ENCODE measurements around the gene FBXO11. TPM values are rescaled to one million over a fixed set of nuclear protein-coding genes. Genes with fewer than 3 reads are reported as not detected.

The FBXO11 gene
- polyA plus RNA-seq, 1 of the 3 experiments (the other 2 are of a cell fraction), result 26.6 TPM

GRCh38 chr2:47870641-47871540, 35.4 kb downstream of the FBXO11 start:
- ChIA-PET CTCF (interaction anchor here (0.6 to 5.1 kb wide), 4 partner anchors 10 to 28 kb away, joined by 3 to 28 read pairs (median 3); no protein-coding TSS in a partner anchor), POLR2A (no interaction called here)
- Histone ChIP-seq H3K4me3 (ENCODE audit: low read depth in 2 of 2, low read length in 1 of 2) (no peak overlapping the region), H4K20me1 (ENCODE audit: insufficient read depth) (peaks cover 99% of the 10 kb centered on the region), H3K27ac (ENCODE audit: low read depth in 2 of 2, low read length in 1 of 2) (peak overlapping the region in 1 of 2 experiments; percentile 9; a peak in 1 of 4 replicates), H3K79me2 (ENCODE audit: insufficient read depth) (peaks cover 100% of the 10 kb centered on the region), H3K27me3 (ENCODE audit: insufficient read depth) (no peaks in the 10 kb centered on the region), H3K9ac (no peak overlapping the region), H3K9me2 (no peaks in the 10 kb centered on the region), H3F3A (replicated peaks; ENCODE audit: insufficient read depth) (peaks cover 31% of the 10 kb centered on the region), H2AFZ (ENCODE audit: low read depth) (no peak overlapping the region), H3K36me3 (replicated peaks in 1 of 2; ENCODE audit: control insufficient read depth in 1 of 2, insufficient read depth in 2 of 2, low read length in 1 of 2) (peaks cover 6 to 11% of the 10 kb centered on the region in 2 experiments), H3K4me1 (ENCODE audit: control insufficient read depth in 1 of 2, insufficient read depth in 2 of 2, low read depth in 1 of 2, low read length in 1 of 2) (peaks cover 16 to 29% of the 10 kb centered on the region in 2 experiments), H3K4me2 (no peak overlapping the region), H3K9me3 (no peaks in the 10 kb centered on the region)
- WGBS (ENCODE audit: low lambda C conversion rate), result 89% methylated on average over 7 of the region's 7 CpGs
- TF ChIP-seq, protein P1, sequence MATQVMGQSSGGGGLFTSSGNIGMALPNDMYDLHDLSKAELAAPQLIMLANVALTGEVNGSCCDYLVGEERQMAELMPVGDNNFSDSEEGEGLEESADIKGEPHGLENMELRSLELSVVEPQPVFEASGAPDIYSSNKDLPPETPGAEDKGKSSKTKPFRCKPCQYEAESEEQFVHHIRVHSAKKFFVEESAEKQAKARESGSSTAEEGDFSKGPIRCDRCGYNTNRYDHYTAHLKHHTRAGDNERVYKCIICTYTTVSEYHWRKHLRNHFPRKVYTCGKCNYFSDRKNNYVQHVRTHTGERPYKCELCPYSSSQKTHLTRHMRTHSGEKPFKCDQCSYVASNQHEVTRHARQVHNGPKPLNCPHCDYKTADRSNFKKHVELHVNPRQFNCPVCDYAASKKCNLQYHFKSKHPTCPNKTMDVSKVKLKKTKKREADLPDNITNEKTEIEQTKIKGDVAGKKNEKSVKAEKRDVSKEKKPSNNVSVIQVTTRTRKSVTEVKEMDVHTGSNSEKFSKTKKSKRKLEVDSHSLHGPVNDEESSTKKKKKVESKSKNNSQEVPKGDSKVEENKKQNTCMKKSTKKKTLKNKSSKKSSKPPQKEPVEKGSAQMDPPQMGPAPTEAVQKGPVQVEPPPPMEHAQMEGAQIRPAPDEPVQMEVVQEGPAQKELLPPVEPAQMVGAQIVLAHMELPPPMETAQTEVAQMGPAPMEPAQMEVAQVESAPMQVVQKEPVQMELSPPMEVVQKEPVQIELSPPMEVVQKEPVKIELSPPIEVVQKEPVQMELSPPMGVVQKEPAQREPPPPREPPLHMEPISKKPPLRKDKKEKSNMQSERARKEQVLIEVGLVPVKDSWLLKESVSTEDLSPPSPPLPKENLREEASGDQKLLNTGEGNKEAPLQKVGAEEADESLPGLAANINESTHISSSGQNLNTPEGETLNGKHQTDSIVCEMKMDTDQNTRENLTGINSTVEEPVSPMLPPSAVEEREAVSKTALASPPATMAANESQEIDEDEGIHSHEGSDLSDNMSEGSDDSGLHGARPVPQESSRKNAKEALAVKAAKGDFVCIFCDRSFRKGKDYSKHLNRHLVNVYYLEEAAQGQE (IDR thresholded peaks at IDR 0.05; ENCODE audit: low read depth, low read length), result no peak
- TF ChIP-seq RFX5 (IDR thresholded peaks at IDR 0.05; ENCODE audit: low read length), result no peak
- TF ChIP-seq RCOR1 (IDR thresholded peaks at IDR 0.05; ENCODE audit: low read length), result no peak
- TF ChIP-seq GATA2 (CRISPR knock-in tag; IDR thresholded peaks at IDR 0.05), result no peak
- TF ChIP-seq, protein P2, sequence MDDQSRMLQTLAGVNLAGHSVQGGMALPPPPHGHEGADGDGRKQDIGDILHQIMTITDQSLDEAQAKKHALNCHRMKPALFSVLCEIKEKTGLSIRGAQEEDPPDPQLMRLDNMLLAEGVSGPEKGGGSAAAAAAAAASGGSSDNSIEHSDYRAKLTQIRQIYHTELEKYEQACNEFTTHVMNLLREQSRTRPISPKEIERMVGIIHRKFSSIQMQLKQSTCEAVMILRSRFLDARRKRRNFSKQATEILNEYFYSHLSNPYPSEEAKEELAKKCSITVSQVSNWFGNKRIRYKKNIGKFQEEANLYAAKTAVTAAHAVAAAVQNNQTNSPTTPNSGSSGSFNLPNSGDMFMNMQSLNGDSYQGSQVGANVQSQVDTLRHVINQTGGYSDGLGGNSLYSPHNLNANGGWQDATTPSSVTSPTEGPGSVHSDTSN (IDR thresholded peaks at IDR 0.05), result peak; percentile 7; the same call in 1 of the 2 replicates
- peak; percentile 16; the same call in 1 of the 2 replicates for TF ChIP-seq TCF12 (IDR thresholded peaks at IDR 0.05)
- DNase-seq, result no peak

DNA sequence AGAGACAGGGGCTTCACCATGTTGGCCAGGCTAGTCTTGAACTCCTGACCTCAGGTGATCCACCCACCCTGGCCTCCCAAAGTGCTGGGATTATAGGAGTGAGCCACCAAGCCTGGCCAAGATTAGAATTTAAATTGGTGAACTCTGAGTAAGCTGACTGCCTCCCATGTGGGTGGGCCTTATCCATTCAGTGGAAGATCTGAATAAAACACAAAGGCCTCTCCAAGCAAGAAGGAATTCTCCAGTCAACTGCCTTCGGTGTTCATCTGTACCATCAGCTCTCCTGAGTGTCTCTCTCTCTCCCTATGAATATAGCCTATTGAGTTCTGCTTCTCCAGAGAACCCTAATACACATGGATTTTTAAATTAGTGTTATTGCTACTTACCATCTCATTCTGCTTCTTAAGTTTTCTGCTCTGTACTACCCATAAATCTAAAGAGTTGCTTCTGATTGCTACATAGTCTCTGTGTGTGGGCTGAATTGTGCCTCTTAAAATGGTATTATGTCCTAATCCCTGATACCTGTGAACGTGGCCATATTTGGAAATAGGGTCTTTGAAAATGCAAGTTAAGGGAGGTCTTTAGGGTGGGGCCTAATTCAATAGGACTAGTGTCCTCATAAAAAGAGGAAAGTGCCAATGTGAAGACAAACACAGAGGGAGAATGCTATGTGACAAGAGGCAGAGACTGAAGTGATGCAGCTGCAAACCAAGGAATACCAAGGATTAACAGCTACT, 36.3 kb downstream of the FBXO11 start:
- Histone ChIP-seq H3K79me2 (ENCODE audit: insufficient read depth) (peaks cover 100% of the 10 kb centered on the region), H3K9me2 (no peaks in the 10 kb centered on the region), H3K36me3 (replicated peaks in 1 of 2; ENCODE audit: control insufficient read depth in 1 of 2, insufficient read depth in 2 of 2, low read length in 1 of 2) (peaks cover 6 to 11% of the 10 kb centered on the region in 2 experiments), H2AFZ (ENCODE audit: low read depth) (no peak overlapping the region), H3K9me3 (no peaks in the 10 kb centered on the region), H3K4me3 (ENCODE audit: low read depth in 2 of 2, low read length in 1 of 2) (no peak overlapping the region), H3F3A (replicated peaks; ENCODE audit: insufficient read depth) (peaks cover 29% of the 10 kb centered on the region), H4K20me1 (ENCODE audit: insufficient read depth) (peaks cover 99% of the 10 kb centered on the region), H3K27me3 (ENCODE audit: insufficient read depth) (no peaks in the 10 kb centered on the region), H3K4me2 (no peak overlapping the region), H3K4me1 (ENCODE audit: control insufficient read depth in 1 of 2, insufficient read depth in 2 of 2, low read depth in 1 of 2, low read length in 1 of 2) (peaks cover 16 to 29% of the 10 kb centered on the region in 2 experiments), H3K9ac (no peak overlapping the region), H3K27ac (ENCODE audit: low read depth in 2 of 2, low read length in 1 of 2) (no peak overlapping the region; a peak in 1 of 4 replicates)
- TF ChIP-seq EP300 (IDR thresholded peaks at IDR 0.05; ENCODE audit: borderline replicate concordance in 1 of 2, low read depth in 1 of 2, low read length in 1 of 2), result no peak
- no peak for TF ChIP-seq FOXJ3 (CRISPR knock-in tag; IDR thresholded peaks at IDR 0.05)
- DNase-seq, result no peak
- 91% methylated on average over 2 of the region's 2 CpGs for WGBS (ENCODE audit: low lambda C conversion rate)
- ChIA-PET POLR2A (no interaction called here), CTCF (interaction anchor here (0.6 to 5.1 kb wide), 3 partner anchors 10 to 17 kb away, joined by 3 to 28 read pairs (median 3); no protein-coding TSS in a partner anchor)

Data from SK-N-SH (cell line).